Fibroblast of the conjunctiva (primary cell): Measurements from ENCODE around the gene WBP1L.
"Not testable (repeated sequence)": the region's sequence is repeated elsewhere in the genome, so short reads cannot be mapped to it uniquely, and the experiment has no call there.

Source experiments
- DNase-seq: peaks from one replicate; pipeline ENCODE4 v3.0.0-alpha.2; 2010; ENCODE audit warnings: low read depth

Gene WBP1L

GRCh38 chr10:102841827-102842345 lies 98.1 kb downstream of the WBP1L start:
- DNase-seq = no peak

GRCh38 chr10:102843139-102843538 lies 99.4 kb downstream of the WBP1L start:
- DNase-seq = not testable (repeated sequence)

- not testable (repeated sequence) for DNase-seq
Observed at GRCh38 chr10:102844190-102844776, 100.5 kb downstream of the WBP1L start.

GRCh38 chr10:102845352-102845902 lies 101.7 kb downstream of the WBP1L start:
- no peak for DNase-seq

GRCh38 chr10:102850025-102850518 lies 106.3 kb downstream of the WBP1L start:
- DNase-seq = no peak

GRCh38 chr10:102853237-102853636 lies 109.5 kb downstream of the WBP1L start:
- not testable (repeated sequence) for DNase-seq

- DNase-seq = peak; percentile 98
Observed at GRCh38 chr10:102855731-102856436, 112.1 kb downstream of the WBP1L start.

- DNase-seq = no peak
Observed at GRCh38 chr10:102856758-102857424, 113.1 kb downstream of the WBP1L start.

GRCh38 chr10:102859911-102860310 lies 116.2 kb downstream of the WBP1L start:
- DNase-seq = no peak

GRCh38 chr10:102863660-102864059 lies 119.9 kb downstream of the WBP1L start:
- DNase-seq = no peak

- no peak for DNase-seq
Observed at GRCh38 chr10:102865620-102866019, 121.9 kb downstream of the WBP1L start.
